Transverse colon (tissue), 3 donors: ENCODE results near the gene LRRC7.

ENCODE experiments used
- EP300 ChIP-seq: sonication (generic); formaldehyde crosslinking; IDR thresholded peaks from one replicate; pipeline ENCODE4 v1.6.1; 2017; ENCODE audit warnings: antibody characterized with exemption, low read depth
- POLR2A ChIP-seq: fragments of 450-650 bp; IDR thresholded peaks from one replicate; pipeline ENCODE4 v1.6.1; 2016; ENCODE audit warnings: antibody characterized with exemption, mild to moderate bottlenecking, moderate library complexity
- TF ChIP-seq, protein P1 (sequence below), 5 experiments: fragments of 200-600 bp in 3 of 5; fragments of 450-650 bp in 2 of 5; sonication (generic) in 3 of 5; IDR thresholded peaks; 1 replicate in 2 of 5; 2 replicates in 3 of 5; pipeline ENCODE4 v1.5.1; 2016 to 2017; ENCODE audit warnings: antibody characterized with exemption in 5 of 5, inconsistent platforms in 3 of 5, mild to moderate bottlenecking in 2 of 5, moderate library complexity in 1 of 5

DNA sequence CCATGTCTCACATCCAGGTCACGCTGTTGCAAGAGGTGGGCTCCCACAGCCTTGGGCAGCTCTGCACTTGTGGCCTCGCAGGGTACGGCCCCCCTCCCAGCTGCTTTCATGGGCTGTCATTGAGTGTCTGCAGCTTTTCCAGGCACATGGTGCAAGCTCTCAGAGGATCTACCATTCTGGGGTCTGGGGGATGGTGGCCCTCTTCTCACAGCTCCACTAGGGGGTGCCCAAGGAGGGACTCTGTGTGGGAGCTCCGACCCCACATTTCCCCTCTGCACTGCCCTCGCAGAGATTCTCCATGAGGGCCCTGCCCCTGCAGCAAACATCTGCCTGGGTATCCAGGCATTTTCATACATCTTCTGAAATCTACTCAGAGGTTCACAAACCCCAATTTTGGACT lies 219.4 kb downstream of the LRRC7 start:
- TF ChIP-seq, protein P1, sequence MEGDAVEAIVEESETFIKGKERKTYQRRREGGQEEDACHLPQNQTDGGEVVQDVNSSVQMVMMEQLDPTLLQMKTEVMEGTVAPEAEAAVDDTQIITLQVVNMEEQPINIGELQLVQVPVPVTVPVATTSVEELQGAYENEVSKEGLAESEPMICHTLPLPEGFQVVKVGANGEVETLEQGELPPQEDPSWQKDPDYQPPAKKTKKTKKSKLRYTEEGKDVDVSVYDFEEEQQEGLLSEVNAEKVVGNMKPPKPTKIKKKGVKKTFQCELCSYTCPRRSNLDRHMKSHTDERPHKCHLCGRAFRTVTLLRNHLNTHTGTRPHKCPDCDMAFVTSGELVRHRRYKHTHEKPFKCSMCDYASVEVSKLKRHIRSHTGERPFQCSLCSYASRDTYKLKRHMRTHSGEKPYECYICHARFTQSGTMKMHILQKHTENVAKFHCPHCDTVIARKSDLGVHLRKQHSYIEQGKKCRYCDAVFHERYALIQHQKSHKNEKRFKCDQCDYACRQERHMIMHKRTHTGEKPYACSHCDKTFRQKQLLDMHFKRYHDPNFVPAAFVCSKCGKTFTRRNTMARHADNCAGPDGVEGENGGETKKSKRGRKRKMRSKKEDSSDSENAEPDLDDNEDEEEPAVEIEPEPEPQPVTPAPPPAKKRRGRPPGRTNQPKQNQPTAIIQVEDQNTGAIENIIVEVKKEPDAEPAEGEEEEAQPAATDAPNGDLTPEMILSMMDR (IDR thresholded peaks at IDR 0.05), result no peak
- TF ChIP-seq EP300, result no peak
- no peak for TF ChIP-seq POLR2A
